NCI-H2029 (cell line): ENCODE results near the gene GATA2.

Source experiments
- DNase-seq: peaks from one replicate; lab custom pipeline; 2025; lab: John Stamatoyannopoulos, UW

GATA2 gene

DNA sequence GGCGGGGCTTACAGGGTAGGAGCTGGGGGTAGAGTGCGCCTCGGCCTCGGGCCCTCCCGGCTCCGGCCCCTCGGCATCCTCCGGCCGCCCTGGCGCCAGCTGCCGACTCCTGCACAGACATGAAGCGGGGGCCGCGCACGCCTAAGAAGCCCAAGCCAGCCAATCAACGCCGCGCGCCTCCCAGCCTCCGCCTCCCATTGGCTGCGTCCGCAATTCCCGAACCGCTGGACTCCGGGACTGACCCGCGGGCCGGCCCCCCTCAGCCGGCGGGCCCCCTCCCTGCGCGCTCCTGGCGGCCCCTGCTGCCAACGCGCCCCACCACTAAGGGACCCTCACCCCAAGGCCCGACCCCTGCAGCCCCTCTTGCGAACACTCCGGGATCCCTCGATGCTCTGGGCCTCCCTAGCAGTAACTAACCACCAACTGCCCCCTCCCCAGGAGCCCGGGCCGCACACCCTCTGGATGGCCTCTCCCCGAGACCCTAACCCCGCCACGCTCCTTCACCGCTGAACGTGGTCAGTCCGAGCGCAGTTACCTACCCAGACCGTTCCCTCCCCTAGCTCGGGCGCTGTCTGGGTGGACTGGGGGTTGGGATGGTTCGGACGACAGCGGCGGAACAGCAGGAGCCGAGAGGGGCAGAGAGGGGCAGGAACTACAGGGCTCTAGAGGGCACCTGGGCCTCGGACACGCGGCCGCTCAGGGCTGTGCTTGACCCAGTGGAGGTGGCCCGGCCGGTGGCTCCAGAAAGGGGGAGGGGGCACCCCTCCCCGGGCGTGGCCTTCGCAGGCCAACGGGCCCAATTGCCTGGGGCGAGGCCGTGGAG is 5.0 kb downstream of the GATA2 start:
- DNase-seq = peak; percentile 46

DNA sequence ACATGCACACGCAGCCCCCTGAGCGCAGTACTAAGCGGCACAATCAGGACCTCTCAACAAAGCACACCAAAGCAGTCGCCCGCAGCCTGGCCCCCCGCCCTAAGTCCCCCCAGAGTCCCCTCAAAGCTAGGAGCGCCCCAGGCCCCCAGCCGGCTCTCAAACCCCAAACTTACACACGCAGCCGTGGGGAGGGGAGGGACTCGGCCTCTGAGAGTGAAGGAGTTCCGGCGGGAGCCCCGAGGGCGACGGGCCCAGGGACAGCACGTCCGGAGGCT is 5.5 kb downstream of the GATA2 start:
- no peak for DNase-seq

DNA sequence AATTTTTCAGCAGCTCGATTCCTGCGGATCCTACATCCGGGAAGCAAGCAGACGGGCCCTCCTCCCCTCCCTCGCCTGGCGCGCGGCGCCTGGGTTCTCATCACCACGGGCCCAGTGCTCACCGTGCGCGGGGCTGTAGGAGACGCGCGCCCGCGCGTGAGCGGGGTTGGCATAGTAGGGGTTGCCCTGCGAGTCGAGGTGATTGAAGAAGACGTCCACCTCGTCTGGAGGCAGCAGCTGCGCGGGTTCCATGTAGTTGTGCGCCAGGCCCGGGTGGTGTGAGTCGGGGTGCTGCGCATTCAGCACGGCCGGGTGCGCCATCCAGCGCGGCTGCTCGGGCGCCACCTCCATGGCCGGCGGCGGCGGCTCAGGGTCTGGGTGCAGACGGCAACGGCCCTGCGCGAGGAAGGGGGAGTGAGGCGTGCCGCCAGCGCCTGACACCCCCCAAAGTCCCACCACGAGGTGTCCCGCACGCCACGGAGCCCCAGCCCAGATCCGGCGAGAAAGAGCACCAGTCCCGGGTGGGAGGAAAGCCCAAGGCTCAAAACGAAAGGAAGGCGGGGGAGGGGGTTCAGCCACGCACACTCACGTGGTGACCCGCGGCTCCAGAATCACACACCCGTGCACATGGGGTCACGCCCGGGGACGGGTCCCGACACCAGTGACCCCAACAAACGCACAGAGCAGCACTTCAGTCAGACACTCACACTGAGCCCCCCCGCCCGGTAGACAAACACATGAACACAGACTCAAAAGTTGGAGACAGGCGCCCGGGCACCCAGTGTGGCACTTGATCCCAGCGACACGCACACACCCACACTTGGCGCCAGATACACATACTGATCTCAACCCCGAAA is 6.1 kb downstream of the GATA2 start:
- DNase-seq = peak; percentile 21

DNA sequence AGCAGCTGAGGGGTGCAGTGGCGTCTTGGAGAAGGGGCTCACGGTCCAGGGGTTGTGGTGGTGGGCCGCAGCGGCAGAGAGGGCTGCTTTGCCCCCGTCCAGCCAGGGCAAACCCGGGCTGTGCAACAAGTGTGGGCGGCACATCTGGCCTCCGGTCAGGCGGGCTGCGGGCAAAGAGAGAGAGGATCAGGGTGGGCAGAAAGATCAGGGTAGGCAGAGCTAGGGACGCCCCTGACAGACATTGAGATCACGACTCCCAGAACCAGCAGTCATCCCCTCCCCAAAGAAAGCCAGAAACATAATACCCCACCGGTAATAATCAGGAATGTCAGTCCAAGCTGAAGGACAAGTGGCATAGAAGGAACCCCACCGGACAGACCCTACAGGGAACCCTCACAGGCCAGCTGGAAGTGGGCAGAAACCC is 6.8 kb downstream of the GATA2 start:
- DNase-seq = no peak

DNA sequence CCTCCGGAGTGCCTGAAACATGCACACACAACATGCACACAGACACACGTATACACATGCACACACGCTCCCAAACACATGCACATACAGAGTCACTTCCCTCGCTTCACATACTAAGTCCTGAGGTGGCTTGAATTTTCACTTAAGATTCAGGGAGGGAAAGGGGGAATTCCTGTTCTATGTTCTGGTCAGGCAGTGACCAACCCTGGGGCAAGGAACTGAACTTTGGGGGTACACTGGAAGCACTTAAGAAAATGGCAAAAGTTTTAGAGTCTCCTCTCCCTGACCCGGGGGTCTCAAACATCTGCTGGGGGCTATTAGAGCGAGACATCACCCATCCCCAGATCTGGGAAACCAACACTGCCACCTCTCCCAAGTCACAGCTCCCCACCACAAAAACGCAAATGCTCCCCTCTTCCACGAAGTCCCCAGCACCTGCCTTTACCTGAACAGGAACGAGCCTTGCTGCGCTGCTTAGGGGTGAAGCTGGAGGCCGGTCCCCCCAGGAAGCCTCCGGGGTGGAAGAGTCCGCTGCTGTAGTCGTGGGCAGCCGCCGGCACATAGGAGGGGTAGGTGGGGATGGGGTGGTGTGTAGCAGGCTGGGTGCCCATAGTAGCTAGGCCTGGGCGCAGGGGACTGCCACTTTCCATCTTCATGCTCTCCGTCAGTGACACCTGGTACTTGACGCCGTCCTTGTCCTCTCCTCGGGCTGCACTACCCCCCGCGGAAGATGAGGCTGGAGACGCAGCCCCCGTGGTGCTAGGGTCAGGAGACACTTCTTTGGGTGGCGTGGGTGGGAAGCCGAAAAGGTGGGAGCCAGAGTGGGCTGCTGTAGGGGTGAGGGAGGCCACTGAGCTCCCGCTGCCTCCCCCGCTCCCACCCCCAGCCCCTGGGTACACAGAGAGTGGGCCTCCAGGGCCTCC is 7.5 kb downstream of the GATA2 start:
- no peak for DNase-seq

DNA sequence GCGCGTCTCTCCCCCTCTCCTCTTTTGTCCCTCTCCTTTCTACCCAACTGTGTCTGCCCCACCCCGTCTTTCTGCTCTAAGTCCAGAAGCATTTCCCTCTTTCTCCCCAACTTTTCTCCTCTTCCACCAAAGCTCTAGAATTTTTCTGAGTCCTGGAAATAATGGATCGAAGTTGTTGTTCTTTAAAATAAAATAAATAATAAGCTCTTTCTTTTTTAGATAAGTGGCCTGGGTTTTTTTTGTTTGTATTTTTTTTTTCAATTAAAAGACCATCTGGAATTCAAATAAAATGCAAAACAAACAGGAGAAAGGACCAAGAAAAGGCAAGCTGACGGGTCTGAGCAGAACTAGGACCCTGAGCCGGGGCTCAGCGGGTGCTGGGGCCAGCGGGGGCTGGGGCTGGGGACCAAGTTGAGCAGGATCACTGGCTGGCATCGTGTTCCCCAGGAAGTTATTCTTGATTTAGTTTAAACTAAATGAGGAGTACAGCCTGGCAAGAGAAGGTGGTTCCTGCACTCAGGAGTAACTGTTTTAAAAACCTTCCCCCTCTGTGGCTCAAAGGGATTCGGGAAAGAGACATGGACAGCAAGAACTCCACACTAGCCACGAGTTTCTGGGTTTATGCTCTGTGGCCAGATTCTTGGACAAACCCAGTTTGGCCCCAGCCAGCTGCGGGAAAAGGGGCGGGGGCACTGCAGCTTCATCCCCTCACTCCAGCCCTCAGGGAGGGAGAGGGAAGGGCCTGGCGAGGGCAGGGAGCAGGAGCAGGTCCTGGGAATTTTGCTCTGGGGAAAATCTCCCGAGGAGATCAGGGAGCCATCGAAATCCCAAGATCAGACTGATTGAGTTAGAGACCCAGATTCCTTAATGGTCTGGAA is 8.4 kb downstream of the GATA2 start:
- DNase-seq = no peak

DNA sequence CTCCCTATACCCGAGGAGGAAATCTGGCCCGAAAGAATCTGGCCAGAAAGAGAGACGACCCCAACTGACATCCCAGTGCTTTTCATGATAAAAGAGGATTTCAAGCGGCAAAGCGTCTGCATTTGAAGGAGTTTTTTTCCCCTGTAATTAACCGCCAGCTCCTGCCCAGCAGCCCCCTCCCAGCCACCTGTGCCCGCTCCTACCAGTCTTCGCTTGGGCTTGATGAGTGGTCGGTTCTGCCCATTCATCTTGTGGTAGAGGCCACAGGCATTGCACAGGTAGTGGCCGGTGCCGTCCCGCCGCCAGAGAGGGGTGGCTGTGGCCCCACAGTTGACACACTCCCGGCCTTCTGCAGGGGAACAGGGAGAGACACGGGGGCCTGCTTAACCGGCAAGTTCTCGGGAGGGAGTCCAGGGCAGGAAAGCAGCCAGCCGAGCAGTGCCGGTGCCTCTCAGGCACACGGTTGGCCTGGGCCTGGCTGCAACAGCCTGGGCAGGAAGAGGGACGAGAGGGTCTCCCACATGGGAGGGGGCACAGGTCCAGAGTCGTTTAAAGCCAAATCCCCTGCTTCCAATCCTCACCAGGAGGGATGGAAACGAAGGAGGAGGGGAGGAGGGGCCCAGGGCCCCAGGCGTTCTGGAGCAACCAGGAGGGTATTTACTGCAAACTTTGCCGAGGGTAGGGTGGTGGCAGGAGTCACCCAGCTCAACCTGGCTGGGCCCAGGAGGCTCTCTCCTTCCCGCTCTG is 9.2 kb downstream of the GATA2 start:
- DNase-seq = no peak

DNA sequence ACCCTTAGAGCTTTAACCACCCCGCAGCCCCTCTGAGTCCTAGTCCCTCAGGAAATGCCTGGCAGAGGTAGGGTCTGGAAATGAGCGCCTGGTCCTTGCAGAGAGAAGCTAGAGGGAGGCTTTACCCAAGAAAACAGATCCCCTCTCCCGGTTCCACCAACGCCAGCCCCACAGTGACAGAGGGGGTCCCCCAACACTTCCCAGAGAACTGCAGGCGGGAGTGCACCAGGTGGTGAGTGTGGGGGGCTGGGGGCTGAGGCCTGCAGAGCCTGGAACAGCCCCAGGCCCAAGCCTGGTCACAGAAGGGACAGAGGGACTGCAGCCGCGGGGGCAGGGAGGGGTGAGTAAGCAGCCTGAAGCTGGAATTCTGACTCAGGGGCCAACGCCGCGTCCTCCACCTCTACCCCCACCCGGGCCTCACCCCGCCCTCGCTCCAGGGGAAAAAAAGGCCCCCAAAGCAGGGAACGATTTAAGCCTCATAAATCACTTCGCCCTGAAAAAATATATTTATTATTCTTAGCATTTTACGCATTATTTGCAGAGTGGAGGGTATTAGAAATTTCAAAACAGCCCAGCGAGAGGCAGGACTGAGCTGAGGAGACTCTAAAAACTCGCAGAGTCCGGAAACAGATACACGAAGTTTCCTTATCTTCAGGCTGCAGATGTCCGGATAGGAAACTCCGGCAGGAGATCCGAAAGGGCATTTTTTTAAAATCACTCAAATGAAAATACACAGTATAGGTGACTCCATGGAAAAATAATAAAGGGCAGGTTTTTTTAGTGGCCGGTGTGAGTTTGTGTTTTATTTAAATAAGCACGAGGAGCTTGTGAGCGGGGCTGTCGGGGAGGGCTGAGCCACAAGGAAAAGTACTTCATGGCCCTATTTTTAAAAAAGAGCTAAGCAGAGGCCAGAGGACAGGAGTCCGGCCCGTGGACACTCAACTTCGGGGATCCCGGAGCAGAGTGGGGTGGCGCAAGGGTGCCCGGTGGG is 10.0 kb downstream of the GATA2 start:
- DNase-seq = no peak

DNA sequence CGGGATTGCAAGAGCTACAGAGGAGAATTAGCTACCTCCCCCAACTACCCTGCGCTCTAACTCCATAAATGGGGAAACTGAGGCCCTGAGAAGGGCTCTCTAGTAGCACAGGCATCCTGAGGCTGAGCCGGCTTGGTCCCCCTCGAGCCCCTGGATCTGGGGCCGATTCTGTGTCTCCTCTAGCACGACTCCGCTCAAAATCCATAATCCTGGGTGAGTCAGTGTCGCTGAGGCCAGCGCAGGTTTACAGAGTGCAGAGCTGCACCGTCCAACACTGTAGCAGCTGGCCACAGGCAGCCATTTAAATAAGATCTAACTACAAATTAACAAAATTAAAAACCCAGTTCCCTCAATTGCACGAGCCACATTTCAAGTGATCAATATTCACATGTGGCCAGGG is 10.8 kb downstream of the GATA2 start:
- DNase-seq = no peak

DNA sequence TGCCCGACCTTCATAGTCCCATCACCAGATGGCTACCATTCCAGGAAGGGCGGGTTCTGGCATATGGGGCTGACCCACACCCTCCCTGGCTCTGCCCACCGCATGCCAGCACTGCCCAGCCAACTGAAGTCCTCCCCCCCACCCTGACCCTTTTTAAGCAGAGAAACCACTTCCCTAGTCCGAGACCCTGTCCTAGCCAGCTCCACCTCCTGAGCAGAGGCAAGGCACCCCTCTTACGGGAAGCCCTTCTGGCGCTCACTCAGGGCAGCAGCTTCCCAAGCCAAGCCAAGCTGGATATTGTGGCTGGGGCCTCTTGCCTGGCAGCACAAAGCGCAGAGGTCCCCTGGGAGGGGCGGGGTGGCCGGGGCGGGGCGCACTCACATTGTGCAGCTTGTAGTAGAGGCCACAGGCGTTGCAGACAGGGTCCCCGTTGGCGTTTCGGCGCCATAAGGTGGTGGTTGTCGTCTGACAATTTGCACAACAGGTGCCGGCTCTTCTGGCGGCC is 11.5 kb downstream of the GATA2 start:
- no peak for DNase-seq

DNA sequence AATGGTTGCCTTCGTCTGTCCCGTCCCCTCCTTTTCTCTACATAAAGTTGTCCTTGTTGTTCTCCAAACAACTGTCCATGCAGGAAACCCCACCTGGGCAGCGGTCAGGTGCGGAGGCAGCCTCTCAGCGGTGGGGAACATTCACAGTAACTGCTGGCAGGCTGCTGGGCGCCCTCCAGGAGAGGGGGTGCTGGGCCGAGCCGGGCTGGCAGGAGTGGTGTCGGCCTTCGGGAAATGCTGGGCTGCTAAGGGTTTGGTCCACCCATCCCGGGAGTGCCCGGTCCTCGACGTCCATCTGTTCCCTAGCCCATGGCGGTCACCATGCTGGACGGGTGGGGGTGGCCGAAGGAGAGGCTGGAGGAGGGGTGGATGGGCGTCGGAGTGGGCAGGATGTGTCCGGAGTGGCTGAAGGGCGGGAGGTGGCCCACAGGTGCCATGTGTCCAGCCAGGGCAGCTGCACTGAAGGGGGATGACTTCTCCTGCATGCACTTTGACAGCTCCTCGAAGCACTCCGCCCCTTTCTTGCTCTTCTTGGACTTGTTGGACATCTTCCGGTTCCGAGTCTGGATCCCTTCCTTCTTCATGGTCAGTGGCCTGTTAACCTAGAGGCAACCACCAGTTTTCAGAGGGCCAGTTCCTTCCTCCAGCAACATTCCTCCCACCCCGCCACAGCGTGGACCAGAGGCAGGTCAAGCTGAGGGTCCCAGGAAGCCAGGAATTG is 12.1 kb downstream of the GATA2 start:
- DNase-seq = no peak

DNA sequence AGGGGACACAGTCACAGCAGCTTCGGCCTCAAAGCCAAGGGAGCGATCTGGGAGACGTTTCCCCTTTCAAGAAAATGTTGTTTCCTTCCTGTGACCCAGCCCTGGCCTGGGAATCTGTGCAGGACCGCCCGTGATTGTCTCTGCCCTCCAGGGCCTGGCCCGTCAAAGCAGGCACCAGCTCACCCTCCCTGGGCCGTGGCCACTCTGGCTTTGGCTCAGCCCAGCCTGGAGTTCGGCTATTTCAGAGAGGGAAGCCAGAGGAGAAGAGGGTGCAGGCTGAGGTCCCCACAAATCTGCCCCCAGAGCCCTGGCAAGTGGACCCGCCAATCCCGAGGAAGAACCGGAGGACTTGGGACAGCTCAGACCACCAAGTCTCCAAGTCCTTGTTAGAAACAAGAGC is 12.7 kb downstream of the GATA2 start:
- no peak for DNase-seq

DNA sequence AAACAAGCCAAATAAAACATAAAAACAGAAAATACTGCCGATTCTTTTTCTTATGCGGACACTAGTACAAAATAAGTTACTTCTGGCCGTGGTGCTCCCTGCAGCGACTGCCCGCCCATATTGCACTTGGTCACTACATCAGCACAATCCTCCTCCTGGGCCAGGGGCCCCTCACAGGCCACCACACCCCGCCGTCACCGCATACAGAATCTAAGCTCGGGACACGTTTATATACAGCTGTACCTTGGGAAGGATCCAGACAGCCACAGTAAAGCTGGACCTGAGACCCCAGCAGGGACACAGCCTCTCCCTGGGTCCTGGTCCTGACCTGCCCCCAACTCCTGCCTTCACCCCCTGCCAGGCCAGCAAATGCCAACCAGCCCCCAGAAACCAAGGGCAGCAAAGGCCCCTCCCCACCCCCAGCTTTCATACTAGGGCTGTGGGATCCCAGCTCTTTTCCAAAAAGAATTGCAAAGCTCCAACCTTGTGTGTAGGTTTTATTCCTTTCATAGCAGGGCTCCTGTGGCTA is 13.4 kb downstream of the GATA2 start:
- DNase-seq = no peak

DNA sequence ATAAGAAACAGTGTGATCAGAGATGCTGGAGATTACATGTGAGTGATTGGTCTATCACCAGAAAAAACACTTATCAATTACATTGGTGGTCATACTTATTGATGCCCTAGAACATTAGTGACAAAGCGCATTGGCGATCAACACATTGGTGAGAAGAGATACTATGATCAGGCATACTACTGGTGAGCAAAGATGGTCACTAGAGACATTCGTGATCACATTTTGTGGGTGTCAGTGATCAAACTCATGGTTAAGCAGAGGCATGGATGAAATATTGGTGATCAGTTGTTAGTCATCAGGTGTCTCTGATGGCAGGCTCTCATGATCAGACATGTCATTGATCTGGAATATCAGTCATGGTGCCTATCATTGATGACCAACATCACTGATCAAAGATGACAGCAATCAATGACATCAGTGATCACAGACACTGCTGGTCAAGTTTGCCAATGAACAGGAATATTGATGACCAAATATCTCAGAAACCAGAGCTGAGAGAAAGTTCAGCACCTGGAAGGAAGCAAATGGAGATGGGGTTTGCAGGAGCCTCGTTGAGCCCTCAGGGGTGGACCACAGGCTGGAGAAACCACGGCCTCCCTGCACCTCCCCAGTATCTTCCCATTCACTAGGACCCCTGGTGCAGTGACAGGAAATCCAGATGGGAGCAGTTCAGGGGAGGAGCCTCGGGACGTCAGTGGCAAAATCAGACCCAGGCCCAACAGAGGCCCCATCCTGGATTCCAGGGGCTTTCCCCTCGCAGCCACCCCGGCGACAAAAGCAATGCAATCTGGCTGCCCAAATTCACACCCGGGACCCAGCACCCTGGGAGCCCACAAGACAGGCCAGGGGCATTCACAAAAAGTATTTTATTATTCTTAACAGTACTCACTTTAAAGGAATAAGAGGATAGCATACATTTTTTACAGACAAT is 14.2 kb downstream of the GATA2 start:
- no peak for DNase-seq

DNA sequence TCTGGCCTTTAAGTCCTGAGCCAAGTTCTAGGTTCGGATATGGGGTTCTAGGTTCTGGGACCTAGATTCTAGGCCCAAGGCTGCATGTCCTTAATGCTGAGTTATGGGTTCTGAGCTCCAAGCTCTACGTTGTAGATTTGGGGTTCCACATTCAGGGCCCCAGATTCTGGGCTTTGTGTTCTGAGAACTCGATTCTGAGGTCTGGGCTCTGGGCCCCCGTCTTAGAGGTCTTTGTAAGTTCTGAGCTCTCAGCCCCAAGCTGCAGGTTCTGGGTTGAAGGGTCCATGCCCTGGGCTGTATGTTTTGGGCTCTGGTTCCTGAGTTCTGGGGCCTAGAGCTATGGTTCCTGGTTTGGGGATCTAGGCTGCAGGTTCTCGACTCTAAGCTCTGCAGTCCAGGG is 16.3 kb downstream of the GATA2 start:
- no peak for DNase-seq

DNA sequence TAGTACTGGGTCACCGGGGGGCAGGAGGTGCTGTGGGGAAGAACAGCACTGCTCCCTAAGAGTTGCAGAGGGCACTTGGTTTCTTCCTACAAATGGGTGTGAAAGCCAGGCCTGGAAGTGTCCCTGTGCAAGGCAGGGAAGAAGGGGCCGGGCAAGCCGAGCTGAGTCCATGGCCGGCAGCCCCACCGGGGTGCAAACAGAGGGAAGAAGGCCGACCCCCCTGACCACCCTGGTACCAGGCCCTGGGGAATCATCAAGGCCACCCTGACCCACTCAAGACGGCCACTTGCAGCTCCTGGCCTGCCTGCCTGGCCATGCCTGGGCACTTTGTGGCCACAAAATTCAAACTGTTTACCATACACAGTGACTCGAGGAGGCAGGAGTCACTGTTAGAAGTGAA is 17.6 kb downstream of the GATA2 start:
- DNase-seq = no peak

DNA sequence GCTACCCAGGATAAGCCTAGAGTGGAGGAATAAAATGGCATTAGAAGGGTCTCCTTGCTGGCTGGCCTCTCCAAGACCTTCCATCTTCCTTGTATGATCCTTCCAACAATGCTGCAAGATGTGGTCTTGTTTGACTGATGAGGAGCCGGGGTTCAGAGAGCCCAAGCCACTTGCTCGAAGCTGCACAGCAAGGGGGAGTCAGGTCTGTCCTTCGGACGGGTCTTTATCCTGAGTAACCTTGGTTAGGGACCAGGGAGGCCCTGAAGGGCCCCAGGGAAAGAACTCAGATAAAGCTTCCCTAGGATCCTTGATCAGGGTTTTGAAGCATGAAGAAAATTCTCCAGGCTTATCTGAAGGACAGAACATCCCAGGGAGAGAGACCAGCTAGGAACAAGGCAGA is 19.3 kb downstream of the GATA2 start:
- DNase-seq = no peak
